GM18868 (cell line): ENCODE measurements around the gene SOWAHA.
"Not testable (repeated sequence)": the region's sequence is repeated elsewhere in the genome, so short reads cannot be mapped to it uniquely, and the experiment has no call there.

Source experiments
- ATAC-seq: cut with Tn5 transposase; IDR thresholded peaks from one replicate; pipeline ENCODE4 v1.9.1; 2021; ENCODE audit warnings: mild to moderate bottlenecking, moderate library complexity; ENCODE audit not compliant: unreplicated experiment

The SOWAHA gene

GRCh38 chr5:132777209-132778069 is 35.7 kb upstream of the SOWAHA start, which contains the start of gene SEPTIN8:
TSS of gene SEPTIN8 (minus strand) at chr5:132777239. CDS start at chr5:132777137, 102 bp downstream.
- peak; percentile 61 for ATAC-seq

GRCh38 chr5:132778129-132778528 is 35.0 kb upstream of the SOWAHA start:
- no peak for ATAC-seq

- no peak for ATAC-seq
These were observed 34.2 kb upstream of the SOWAHA start for GRCh38 chr5:132778856-132779255.

GRCh38 chr5:132779961-132780360 is 33.1 kb upstream of the SOWAHA start:
- no peak for ATAC-seq

- no peak for ATAC-seq
These were observed 32.5 kb upstream of the SOWAHA start for GRCh38 chr5:132780577-132780976.

- ATAC-seq = no peak
These were observed 32.1 kb upstream of the SOWAHA start for GRCh38 chr5:132781029-132781428.

- ATAC-seq = no peak
These were observed 31.0 kb upstream of the SOWAHA start for GRCh38 chr5:132782101-132782500.

- ATAC-seq = no peak
These were observed 27.7 kb upstream of the SOWAHA start for GRCh38 chr5:132785365-132785764.

GRCh38 chr5:132785864-132786263 is 27.2 kb upstream of the SOWAHA start:
- no peak for ATAC-seq

- no peak for ATAC-seq
These were observed 26.0 kb upstream of the SOWAHA start for GRCh38 chr5:132787076-132787475.

GRCh38 chr5:132788508-132788907 is 24.6 kb upstream of the SOWAHA start:
- no peak for ATAC-seq

- no peak for ATAC-seq
These were observed 23.9 kb upstream of the SOWAHA start for GRCh38 chr5:132788990-132789886.

- no peak for ATAC-seq
These were observed 22.8 kb upstream of the SOWAHA start for GRCh38 chr5:132790201-132790865.

- no peak for ATAC-seq
These were observed 22.1 kb upstream of the SOWAHA start for GRCh38 chr5:132791026-132791425.

- no peak for ATAC-seq
These were observed 15.5 kb upstream of the SOWAHA start for GRCh38 chr5:132797651-132798050.

GRCh38 chr5:132799392-132799791 is 13.7 kb upstream of the SOWAHA start:
- no peak for ATAC-seq

GRCh38 chr5:132800545-132800944 is 12.6 kb upstream of the SOWAHA start:
- ATAC-seq = no peak

GRCh38 chr5:132802044-132802684 is 10.9 kb upstream of the SOWAHA start:
- ATAC-seq = no peak

GRCh38 chr5:132802685-132803066 is 10.4 kb upstream of the SOWAHA start:
- not testable (repeated sequence) for ATAC-seq

GRCh38 chr5:132804219-132804618 is 8.9 kb upstream of the SOWAHA start:
- ATAC-seq = not testable (repeated sequence)

- ATAC-seq = not testable (repeated sequence)
These were observed 7.2 kb upstream of the SOWAHA start for GRCh38 chr5:132805872-132806271.
